Psoas muscle (tissue), 8 donors: ENCODE data around the gene MIS12. TPM values are rescaled to one million over a fixed set of nuclear protein-coding genes. Genes with fewer than 3 reads are reported as not detected.

Experiments used
- ATAC-seq, 4 donors: fragments of 200-7000 bp; cut with Tn5 transposase; one replicate each; pipeline ENCODE4 v1.9.1; 2020; ENCODE audit warnings: moderate library complexity in 3 of 4, mild to moderate bottlenecking in 2 of 4
- DNase-seq, 2 donors: peaks; one replicate each; pipeline ENCODE4 v3.0.0-alpha.2; 2020
- H3K27ac ChIP-seq: fragments of 200-600 bp; one replicate; pipeline ENCODE4 v1.8.0; 2022
- H3K27me3 ChIP-seq, 3 donors: fragments of 200-600 bp in 1 of 3; one replicate each; pipeline versions ENCODE4 v1.6.1 to v1.8.0; 2013 to 2022; ENCODE audit warnings: low read length in 2 of 3, mild to moderate bottlenecking in 2 of 3, moderate library complexity in 1 of 3; ENCODE audit not compliant: insufficient read depth in 3 of 3
- H3K36me3 ChIP-seq, 2 donors: fragments of 200-600 bp in 1 of 2; one replicate each; pipeline versions ENCODE4 v1.6.1 to v1.8.0; 2013 to 2022; ENCODE audit warnings: low read depth in 1 of 2, mild to moderate bottlenecking in 1 of 2, moderate library complexity in 1 of 2; ENCODE audit not compliant: insufficient read depth in 1 of 2
- H3K4me1 ChIP-seq: fragments of 200-600 bp; one replicate; pipeline ENCODE4 v1.8.0; 2022
- H3K4me3 ChIP-seq: fragments of 200-600 bp; one replicate; pipeline ENCODE4 v1.8.0; 2022; ENCODE audit warnings: mild to moderate bottlenecking
- H3K9me3 ChIP-seq: fragments of 200-600 bp; one replicate; pipeline ENCODE4 v1.8.0; 2022
- WGBS, 3 donors: extraction: QIAGEN DNeasy Blood & Tissue Kit; methylation state at CpG; one replicate each; pipeline versions ENCODE4 v1.1.6 to v1.1.7; 2013; 5-methylcytosine and 5-hydroxymethylcytosine counted together
- intact Hi-C, 2 donors: fragments of 100-400 bp; cut with DNase I; formaldehyde crosslinking; loops; one replicate each; pipeline versions ENCODE4 v1.11.0 to v1.14.2; 2022
- long read RNA-seq, 2 donors: library from polyadenylated mRNA; unstranded; transcript quantifications; one replicate each; pipeline ENCODE4 v2.0.0, GENCODE V29; 2021
- polyA plus RNA-seq, 3 donors: library from polyadenylated mRNA; stranded (reverse); fragments of 200-250 nt; gene quantifications; one replicate each; pipeline ENCODE4 v1.2.3, GENCODE V29; 2013
- total RNA-seq, 4 donors: library from RNA; stranded (reverse); fragmentation: NEBNext Ultra II Directional in 2 of 4; extraction: Animal tissue kit (Norgen Biotek cat#: 25700) in 2 of 4; gene quantifications; one replicate each; pipeline versions ENCODE4 v1.2.1 to v1.2.4, GENCODE V29; 2021 to 2023
- TF ChIP-seq, protein P1 (sequence below): fragments of 200-600 bp; IDR thresholded peaks from one replicate; pipeline ENCODE4 v1.8.0; 2022; ENCODE audit warnings: antibody characterized with exemption
- donor health status: healthy with polysubstance abuse.
- donor health status: DM: no; HTN: no; CAD: no; lungs with moderate emphysema.
- donor health status: Bipolar disorder and iron deficiency.
- donor health status: healthy.
- donor health status: DM: yes; HTN: yes; CAD: no.
- donor health status: DM: no; HTN: no; CAD: no.
- donor health status: DM: no; HTN: no; CAD: no.
- donor health status: DM: yes; HTN: yes; CAD: no.

The MIS12 gene, protein sequence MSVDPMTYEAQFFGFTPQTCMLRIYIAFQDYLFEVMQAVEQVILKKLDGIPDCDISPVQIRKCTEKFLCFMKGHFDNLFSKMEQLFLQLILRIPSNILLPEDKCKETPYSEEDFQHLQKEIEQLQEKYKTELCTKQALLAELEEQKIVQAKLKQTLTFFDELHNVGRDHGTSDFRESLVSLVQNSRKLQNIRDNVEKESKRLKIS
- 10 to 100 TPM; 13.6 to 21.4 (median 17.5) TPM for total RNA-seq
- polyA plus RNA-seq: 10 to 100 TPM; 11.1 to 28.9 (median 13.1) TPM
- long read RNA-seq, donor 1, transcript MIS12-206 (3 exons, 2,691 nt): major isoform, 15 of 32 reads
- long read RNA-seq, donor 1, transcript MIS12-202 (2 exons, 2,204 nt): minor isoform, 7 of 32 reads
- long read RNA-seq, donor 1, partial matches to known transcripts: 3 of 32 reads
- long read RNA-seq, donor 1, other reads (novel, unspliced or antisense): 5 of 32 reads
- long read RNA-seq, donor 2, transcript MIS12-206 (3 exons, 2,691 nt): minor isoform, 6 of 28 reads
- long read RNA-seq, donor 2, transcript MIS12-202 (2 exons, 2,204 nt): major isoform, 7 of 28 reads
- long read RNA-seq, donor 2, partial matches to known transcripts: 10 of 28 reads
- long read RNA-seq, donor 2, other reads (novel, unspliced or antisense): 5 of 28 reads

- H3K27me3 ChIP-seq: no peaks in the 10 kb centered on the region
- ATAC-seq (peak; percentile 94 to 97 (median 94)), DNase-seq (peak; percentile 98 to 99)
- no peaks in the 10 kb centered on the region for H3K9me3 ChIP-seq
- 0 to 1% (median 0%) methylated on average over 75 to 77 of the region's 77 CpGs for WGBS, 3 donors
- peak within 1 kb of the TSS; percentile 85 for H3K4me3 ChIP-seq
- TF ChIP-seq, protein P1, sequence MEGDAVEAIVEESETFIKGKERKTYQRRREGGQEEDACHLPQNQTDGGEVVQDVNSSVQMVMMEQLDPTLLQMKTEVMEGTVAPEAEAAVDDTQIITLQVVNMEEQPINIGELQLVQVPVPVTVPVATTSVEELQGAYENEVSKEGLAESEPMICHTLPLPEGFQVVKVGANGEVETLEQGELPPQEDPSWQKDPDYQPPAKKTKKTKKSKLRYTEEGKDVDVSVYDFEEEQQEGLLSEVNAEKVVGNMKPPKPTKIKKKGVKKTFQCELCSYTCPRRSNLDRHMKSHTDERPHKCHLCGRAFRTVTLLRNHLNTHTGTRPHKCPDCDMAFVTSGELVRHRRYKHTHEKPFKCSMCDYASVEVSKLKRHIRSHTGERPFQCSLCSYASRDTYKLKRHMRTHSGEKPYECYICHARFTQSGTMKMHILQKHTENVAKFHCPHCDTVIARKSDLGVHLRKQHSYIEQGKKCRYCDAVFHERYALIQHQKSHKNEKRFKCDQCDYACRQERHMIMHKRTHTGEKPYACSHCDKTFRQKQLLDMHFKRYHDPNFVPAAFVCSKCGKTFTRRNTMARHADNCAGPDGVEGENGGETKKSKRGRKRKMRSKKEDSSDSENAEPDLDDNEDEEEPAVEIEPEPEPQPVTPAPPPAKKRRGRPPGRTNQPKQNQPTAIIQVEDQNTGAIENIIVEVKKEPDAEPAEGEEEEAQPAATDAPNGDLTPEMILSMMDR: no peak
- intact Hi-C loops: loop anchor here (2.0 to 5.0 kb wide), 3 partner anchors 18 to 40 kb away; partner anchors contain the start of gene DHX33 (in 1 of the 2)
- H3K4me1 ChIP-seq: peaks cover 18% of the 10 kb centered on the region
- peak within 1 kb of the TSS; percentile 98 for H3K27ac ChIP-seq
- H3K36me3 ChIP-seq: peaks cover 12 to 71% of the 10 kb centered on the region in 2 donors
Measured at GRCh38 chr17:5486206-5487124, at the start of gene MIS12. TSS of gene MIS12 (plus strand) at chr17:5486566. CDS start at chr17:5488863, 2,297 bp downstream.

DNA sequence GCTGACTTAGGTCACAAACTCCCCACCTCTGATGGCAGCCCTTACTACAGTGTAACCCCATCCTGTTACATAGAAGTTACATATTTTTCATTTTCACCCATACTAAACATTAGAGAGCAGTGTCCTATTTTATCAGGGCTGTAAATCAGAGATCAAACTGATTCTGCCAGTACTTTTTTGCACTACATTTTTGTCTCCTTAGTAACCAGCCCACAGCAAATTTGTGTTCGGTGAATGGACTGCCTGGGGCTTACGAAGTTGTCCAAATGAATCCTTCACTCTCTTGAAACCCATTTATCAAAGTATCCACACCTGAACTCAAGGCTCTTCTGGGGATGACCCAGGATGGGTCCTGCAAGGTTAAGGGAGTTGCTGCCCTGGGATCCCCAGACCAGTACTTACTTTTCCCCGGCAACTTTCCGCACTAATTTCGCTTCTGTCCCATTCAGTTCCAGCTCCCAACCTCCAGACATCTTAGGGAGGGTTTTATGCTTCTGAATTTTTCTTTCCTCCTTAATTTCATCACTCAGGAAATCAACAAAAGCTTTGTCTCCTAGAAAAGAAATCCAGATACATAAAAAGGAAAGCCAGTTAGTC, 48.5 kb upstream of the MIS12 start:
- 56 to 68% (median 62%) methylated on average over 5 of the region's 5 CpGs for WGBS, 3 donors
- DNase-seq (no peak), ATAC-seq (no peak)
- H3K27me3 ChIP-seq: no peaks in the 10 kb centered on the region
- peaks cover 18 to 65% of the 10 kb centered on the region in 2 donors for H3K36me3 ChIP-seq
- H3K9me3 ChIP-seq: no peaks in the 10 kb centered on the region
- peak overlapping the region; percentile 90 for H3K4me3 ChIP-seq
- TF ChIP-seq, protein P1: no peak
- H3K27ac ChIP-seq: peak overlapping the region; percentile 84
- intact Hi-C loops: loop anchor here in 1 of 2 donors (10.0 kb wide), 1 partner anchor 183 kb away; no protein-coding TSS in a partner anchor
- H3K4me1 ChIP-seq: peaks cover 6% of the 10 kb centered on the region

- TF ChIP-seq, protein P1: peak; percentile 99
- WGBS, 3 donors: 0 to 1% (median 0%) methylated on average over 60 to 75 of the region's 75 CpGs
Measured at GRCh38 chr17:5438716-5439445, 47.5 kb upstream of the MIS12 start, which contains the start of gene C1QBP. TSS of gene C1QBP (minus strand) at chr17:5439155. CDS start at chr17:5439073, 82 bp downstream.

More at GRCh38 chr17:5438716-5439445, 47.5 kb upstream of the MIS12 start, which contains the start of gene C1QBP:
- peaks cover 6% of the 10 kb centered on the region for H3K4me1 ChIP-seq
- peak within 1 kb of the TSS; percentile 84 for H3K27ac ChIP-seq
- H3K4me3 ChIP-seq: peak within 1 kb of the TSS; percentile 90
- DNase-seq (peak; percentile 93 to 95), ATAC-seq (peak; percentile 95 to 98 (median 96))
- peaks cover 15 to 63% of the 10 kb centered on the region in 2 donors for H3K36me3 ChIP-seq
- H3K27me3 ChIP-seq: no peaks in the 10 kb centered on the region
- H3K9me3 ChIP-seq: no peaks in the 10 kb centered on the region
- intact Hi-C loops: loop anchor here (1.0 to 10.0 kb wide), 2 partner anchors 184 to 190 kb away; no protein-coding TSS in a partner anchor
